ENCODE measurements around the gene ZNF527.
"Not testable (repeated sequence)": the region's sequence is repeated elsewhere in the genome, so short reads cannot be mapped to it uniquely, and the experiment has no call there.

ZNF527 gene

GRCh38 chr19:37370880-37371661 is at the start of gene ZNF527:
TSS of gene ZNF527 (plus strand) at chr19:37371099. CDS start at chr19:37374199, 3,100 bp downstream.
- peak within 1 kb of the TSS; percentile 88 for H3K4me3 ChIP-seq (ENCODE audit: low read depth, low read length)

- H3K4me3 ChIP-seq (ENCODE audit: low read depth, low read length) = no peak overlapping the region
Observed at GRCh38 chr19:37329686-37330085, 41.2 kb upstream of the ZNF527 start.

GRCh38 chr19:37332839-37333238 is 38.1 kb upstream of the ZNF527 start:
- H3K4me3 ChIP-seq (ENCODE audit: low read depth, low read length) = no peak overlapping the region

- H3K4me3 ChIP-seq (ENCODE audit: low read depth, low read length) = no peak overlapping the region
Observed at GRCh38 chr19:37333457-37333856, 37.4 kb upstream of the ZNF527 start.

GRCh38 chr19:37334179-37335071 is 36.5 kb upstream of the ZNF527 start:
- peak overlapping the region; percentile 84 for H3K4me3 ChIP-seq (ENCODE audit: low read depth, low read length)

- no peak overlapping the region for H3K4me3 ChIP-seq (ENCODE audit: low read depth, low read length)
Observed at GRCh38 chr19:37342753-37343152, 28.1 kb upstream of the ZNF527 start.

- H3K4me3 ChIP-seq (ENCODE audit: low read depth, low read length) = no peak overlapping the region
Observed at GRCh38 chr19:37346091-37346490, 24.8 kb upstream of the ZNF527 start.

GRCh38 chr19:37348060-37348459 is 22.8 kb upstream of the ZNF527 start:
- no peak overlapping the region for H3K4me3 ChIP-seq (ENCODE audit: low read depth, low read length)

DNA sequence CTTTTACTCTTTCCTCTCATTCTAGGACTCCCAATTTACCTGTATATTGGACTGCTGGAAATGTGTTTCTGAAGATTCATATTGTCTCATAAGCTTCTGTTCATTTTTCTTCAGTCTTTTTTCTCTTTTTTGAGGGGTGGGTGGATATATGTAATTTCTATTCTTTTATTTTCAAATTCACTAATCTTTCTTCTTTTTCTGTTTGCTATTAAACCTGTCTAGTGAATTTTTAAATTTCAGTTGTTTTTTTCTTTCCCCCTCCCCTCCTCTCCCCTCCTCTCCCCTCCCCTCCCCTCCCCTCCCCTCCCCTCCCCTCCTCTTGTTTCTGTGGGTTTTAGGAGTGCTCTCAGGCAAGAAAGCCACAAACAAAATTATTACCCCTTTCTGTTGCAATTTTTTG is 16.9 kb upstream of the ZNF527 start:
- no peak overlapping the region for H3K4me3 ChIP-seq (ENCODE audit: low read depth, low read length)

- H3K4me3 ChIP-seq (ENCODE audit: low read depth, low read length) = no peak overlapping the region
Observed at GRCh38 chr19:37355901-37356300, 15.0 kb upstream of the ZNF527 start.

GRCh38 chr19:37361994-37362393 is 8.9 kb upstream of the ZNF527 start:
- no peak overlapping the region for H3K4me3 ChIP-seq (ENCODE audit: low read depth, low read length)

GRCh38 chr19:37362733-37363132 is 8.2 kb upstream of the ZNF527 start:
- H3K4me3 ChIP-seq (ENCODE audit: low read depth, low read length) = no peak overlapping the region

- peak overlapping the region; percentile 88 for H3K4me3 ChIP-seq (ENCODE audit: low read depth, low read length)
Observed at GRCh38 chr19:37370386-37370879, 466 bp upstream of the ZNF527 start.

- H3K4me3 ChIP-seq (ENCODE audit: low read depth, low read length) = no peak overlapping the region
Observed at GRCh38 chr19:37389234-37389633, 18.3 kb downstream of the ZNF527 start.

DNA sequence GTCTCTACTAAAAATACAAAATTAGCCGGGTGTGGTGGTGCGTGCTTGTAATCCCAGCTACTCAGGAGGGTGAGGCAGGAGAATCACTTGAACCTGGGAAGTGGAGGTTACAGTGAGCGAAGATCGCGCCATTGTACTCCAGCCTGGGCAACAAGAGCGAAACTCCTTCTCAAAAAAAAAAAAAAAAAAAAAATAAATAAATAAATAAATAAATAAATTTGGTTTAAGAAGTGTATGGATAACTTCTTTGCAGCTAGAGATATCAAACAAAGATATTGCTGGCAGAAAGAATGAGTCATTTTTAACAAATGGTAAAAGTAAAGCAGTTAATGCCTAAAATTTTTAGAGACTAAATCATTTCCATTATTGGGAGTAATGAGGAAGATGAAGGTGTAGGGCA is 20.5 kb downstream of the ZNF527 start:
- H3K4me3 ChIP-seq (ENCODE audit: low read depth, low read length) = not testable (repeated sequence)

GRCh38 chr19:37401078-37401477 is 30.2 kb downstream of the ZNF527 start:
- H3K4me3 ChIP-seq (ENCODE audit: low read depth, low read length) = no peak overlapping the region

GRCh38 chr19:37403403-37403802 is 32.5 kb downstream of the ZNF527 start:
- H3K4me3 ChIP-seq (ENCODE audit: low read depth, low read length) = no peak overlapping the region

DNA sequence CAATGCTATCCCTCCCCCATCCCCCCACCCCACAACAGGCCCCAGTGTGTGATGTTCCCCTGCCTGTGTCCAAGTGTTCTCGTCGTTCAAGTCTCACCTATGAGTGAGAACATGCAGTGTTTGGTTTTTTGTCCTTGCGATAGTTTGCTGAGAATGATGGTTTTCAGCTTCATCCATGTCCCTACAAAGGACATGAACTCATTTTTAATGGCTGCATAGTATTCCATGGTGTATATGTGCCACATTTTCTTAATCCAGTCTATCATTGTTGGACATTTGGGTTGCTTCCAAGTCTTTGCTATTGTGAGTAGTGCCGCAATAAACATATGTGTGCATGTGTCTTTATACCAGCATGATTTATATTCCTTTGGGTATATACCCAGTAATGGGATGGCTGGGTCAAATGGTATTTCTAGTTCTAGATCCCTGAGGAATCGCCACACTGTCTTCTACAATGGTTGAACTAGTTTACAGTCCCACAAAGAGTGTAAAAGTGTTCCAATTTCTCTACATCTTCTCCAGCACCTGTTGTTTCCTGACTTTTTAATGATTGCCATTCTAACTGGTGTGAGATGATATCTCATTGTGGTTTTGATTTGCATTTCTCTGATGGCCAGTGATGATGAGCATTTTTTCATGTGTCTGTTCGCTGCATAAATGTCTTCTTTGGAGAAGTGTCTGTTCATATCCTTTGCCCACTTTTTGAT is 35.4 kb downstream of the ZNF527 start:
- not testable (repeated sequence) for H3K4me3 ChIP-seq (ENCODE audit: low read depth, low read length)

GRCh38 chr19:37412700-37413099 is 41.8 kb downstream of the ZNF527 start:
- H3K4me3 ChIP-seq (ENCODE audit: low read depth, low read length) = no peak overlapping the region

GRCh38 chr19:37413313-37414084 is 42.6 kb downstream of the ZNF527 start:
- H3K4me3 ChIP-seq (ENCODE audit: low read depth, low read length) = no peak overlapping the region
